HG02571 (cell line): ENCODE data around the gene FAAP100.

Experiments used
- ATAC-seq: cut with Tn5 transposase; IDR thresholded peaks from one replicate; pipeline ENCODE4 v1.9.1; 2021; ENCODE audit warnings: mild to moderate bottlenecking, moderate library complexity; ENCODE audit not compliant: unreplicated experiment

Gene FAAP100

DNA sequence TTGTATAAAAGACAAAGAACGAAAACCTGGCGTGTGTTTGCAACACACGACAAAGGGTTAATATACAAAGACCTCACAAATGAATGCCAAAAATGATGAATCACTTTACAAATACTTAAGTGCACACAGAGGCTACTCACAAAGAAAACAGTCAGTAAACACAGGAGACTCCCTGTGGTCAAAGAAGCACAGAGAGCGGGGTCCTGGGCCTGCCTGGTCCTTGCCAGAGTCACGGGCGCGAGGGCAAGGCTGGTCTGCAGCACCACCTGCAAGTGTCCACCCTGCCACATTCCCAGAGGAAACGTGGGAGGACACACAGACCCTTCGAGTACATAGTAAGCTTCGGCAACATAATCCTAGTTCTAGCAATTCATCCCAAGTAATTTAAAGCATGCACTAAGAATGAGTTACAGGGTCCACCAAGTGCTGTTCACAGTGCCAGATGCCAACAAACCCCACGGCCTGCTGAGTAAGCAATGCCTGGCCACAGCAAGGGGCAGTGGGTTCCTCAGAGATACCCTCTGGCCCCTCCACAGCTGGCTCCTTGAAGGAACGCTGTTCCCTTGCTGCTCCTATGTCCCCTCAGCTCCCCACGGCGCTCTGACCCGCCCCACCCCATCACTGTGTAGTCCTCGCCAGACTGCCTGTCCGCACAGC is 24.6 kb upstream of the FAAP100 start:
- no peak for ATAC-seq

GRCh38 chr17:81575836-81576235 is 23.7 kb upstream of the FAAP100 start:
- no peak for ATAC-seq

- no peak for ATAC-seq
Measured at GRCh38 chr17:81574643-81574956, 22.4 kb upstream of the FAAP100 start.

DNA sequence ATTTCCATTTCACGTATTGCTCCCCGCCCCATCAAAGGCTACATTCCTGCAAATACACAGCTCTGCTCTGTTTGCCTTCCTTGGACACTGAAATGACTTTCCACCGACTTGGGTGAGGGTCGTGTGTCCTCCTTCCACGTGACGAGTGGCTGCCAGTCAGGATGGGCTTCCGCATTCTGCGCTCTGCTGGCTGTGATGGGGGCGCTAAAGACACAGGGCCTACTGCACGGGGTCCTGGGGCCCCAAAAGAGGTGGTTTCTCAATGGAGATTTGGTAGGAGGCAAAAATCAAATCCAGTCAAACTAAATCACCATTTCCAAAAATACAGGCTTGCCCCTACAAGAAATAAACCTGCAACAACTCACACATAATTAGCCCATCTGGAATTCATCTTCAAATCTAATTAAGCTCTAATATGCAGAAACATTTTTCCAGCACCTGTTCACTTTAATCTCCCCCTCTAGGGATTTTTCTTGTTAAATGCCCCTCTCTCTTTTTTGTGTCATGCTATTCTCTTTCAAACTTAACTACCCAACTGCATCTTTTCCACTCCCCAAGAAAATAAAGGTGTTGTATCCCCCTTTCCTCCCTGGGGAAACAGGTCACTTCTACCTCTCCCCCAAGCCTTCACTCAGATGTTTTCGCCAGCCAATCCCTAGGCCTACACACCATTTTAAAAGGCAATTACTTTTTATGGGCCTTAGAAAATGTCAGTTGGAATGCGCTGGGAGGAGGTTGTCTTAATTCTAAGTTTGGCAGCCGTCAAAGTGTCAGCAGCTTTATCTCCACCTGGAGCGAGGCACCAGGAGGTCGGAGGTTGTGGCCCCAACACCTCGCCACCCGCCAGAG is 21.9 kb upstream of the FAAP100 start:
- no peak for ATAC-seq

- ATAC-seq = no peak
Measured at GRCh38 chr17:81572563-81573168, 20.5 kb upstream of the FAAP100 start.

DNA sequence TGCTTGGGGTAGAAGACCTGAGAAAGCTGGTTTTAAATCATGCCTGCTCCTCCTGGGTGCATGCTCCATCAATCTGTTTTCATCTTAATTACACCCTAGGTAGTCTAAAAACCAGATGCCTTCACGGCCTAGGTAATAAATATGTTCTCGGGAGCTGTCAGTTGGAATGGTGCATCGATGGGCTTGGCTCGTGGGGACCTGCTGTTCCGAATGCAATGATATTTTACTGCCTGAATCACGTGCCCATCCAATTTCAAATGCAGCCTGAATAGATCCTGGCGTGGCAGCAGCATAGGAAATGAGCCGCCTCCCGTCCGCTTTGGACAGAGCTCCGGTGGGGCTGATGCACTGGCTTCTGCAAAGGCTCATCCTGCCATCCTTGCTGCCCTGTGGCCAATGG is 18.8 kb upstream of the FAAP100 start:
- ATAC-seq = no peak

- ATAC-seq = no peak
Measured at GRCh38 chr17:81569986-81570514, 17.9 kb upstream of the FAAP100 start.

DNA sequence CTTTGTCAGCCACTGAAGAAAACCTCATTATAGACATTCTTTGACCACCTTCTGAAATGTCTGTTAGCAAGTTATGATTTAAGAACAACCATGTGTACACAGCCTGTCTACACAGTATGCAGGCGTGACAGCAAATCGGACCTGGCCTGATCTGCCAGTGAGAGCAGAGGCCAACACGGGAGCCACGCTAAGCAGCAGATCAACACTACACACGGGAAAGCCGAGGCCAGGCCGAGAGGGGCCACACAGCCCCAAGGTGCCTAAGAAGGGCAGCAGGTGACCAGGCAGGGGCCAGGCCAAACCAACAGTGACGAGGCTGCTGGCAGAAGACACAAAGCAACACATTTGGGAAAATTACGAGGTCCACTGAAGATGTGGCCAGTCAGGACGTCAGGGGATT is 16.3 kb upstream of the FAAP100 start:
- no peak for ATAC-seq

DNA sequence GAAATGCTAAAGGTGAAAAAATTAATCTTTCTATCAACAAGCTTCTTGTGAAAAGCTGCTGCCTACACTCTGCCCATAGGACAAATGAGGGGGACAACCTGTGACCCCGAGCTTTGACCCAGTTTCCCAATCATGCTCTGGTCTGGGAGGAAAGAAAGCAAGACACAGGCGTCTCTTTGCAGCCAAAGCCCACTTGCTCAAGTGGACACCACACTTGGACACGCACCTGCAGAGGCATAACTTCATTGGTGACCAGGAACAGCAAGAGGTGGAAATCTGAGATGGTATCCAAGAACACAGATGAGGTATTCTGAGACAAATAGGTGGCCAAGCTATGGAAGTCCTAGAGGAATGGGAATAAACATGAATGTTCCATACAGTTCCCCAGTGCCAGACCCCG is 15.0 kb upstream of the FAAP100 start:
- no peak for ATAC-seq

- no peak for ATAC-seq
Measured at GRCh38 chr17:81566461-81567126, 14.4 kb upstream of the FAAP100 start.

DNA sequence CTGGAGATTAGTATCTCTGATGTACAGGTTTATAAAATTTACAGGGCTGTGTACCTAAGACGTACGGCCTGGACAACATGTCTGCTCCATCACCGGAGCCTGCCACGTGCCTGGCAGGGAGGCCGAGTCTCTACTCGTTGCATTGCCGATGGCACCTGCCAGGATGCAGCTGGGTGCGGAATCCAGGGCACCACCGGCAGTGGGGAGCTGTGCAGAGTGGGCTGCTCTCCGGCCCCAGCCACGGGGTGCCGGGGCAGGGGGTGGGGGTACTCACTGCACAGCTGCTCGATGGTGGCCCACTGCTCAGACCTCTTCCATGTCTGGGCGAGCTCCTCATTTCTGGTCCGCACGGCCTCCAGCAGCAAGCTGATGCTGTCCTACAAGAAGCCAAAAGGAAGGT is 13.1 kb upstream of the FAAP100 start:
- no peak for ATAC-seq

- ATAC-seq = no peak
Measured at GRCh38 chr17:81564778-81565177, 12.6 kb upstream of the FAAP100 start.

DNA sequence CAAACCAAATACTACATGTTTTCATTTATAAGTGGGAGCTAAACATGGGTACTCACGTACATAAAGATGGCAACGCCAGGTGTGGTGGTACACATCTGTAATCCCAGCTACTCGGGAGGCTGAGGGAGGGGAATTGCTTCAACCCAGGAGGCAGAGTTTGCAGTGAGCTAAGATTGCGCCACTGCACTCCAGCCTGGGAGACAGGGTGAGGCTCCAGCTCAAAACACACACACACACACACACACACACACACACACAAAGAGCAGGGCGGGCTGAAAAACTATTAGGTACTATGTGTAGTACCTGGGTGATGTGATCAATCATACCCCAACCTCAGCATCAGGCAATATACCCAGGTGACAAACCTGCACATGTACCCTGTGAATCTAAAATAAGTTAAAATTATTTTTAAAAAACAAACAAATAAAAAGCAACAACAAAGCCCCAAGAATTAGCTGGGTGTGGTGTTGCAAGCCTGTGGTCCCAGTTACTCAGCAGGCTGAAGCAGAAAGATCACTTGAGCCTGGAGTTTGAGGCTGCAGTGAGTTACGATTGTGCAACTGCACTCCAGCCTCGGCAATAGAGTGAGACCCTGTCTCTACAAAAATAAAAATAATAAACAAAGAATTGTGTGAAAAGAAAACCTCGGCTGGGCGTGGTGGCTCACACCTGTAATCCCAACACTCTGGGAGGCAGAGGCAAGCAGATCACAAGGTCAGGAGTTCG is 11.9 kb upstream of the FAAP100 start:
- no peak for ATAC-seq

- no peak for ATAC-seq
Measured at GRCh38 chr17:81561494-81561885, 9.3 kb upstream of the FAAP100 start.

DNA sequence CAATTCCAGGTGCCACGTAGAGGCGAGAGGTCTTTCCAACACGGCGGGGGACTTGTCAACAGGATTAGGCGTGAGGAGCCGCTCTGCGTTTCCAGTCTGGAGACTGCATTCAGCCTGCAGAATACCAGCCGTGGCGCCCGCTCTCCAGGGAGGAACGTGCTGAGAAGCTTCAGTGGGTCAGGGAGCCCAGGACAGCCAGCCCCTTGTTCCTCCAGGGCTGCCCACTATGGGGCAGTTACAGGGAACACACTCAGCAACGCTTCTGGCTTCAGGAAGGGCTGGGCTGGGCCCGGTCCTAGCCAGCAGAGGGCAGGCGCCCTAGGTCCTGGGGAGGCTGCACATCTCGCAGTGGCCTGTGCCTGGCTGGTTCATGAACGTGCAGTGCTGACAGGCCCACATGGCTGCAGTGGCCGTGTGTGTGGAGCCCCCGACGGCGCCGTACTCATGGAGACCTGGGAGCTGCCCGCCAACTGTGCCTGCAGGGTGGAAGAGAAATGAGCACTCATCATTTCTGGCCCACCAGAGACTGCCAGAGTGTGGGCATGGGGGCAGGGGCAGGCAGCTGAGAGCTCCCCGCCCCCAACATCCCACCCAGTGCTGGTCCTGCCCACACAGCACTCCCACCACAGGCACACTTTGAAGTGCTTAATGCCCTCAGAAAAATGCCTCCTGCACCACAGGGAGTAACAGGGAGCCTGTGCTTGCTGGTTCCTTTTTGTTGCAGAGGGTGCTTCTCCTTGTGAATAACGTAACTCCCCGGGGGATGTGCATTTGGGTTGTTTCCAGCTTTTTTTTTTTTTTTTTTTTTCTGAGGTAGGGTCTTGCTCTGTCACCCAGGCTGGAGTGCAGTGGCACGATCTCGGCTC is 7.0 kb upstream of the FAAP100 start:
- no peak for ATAC-seq

DNA sequence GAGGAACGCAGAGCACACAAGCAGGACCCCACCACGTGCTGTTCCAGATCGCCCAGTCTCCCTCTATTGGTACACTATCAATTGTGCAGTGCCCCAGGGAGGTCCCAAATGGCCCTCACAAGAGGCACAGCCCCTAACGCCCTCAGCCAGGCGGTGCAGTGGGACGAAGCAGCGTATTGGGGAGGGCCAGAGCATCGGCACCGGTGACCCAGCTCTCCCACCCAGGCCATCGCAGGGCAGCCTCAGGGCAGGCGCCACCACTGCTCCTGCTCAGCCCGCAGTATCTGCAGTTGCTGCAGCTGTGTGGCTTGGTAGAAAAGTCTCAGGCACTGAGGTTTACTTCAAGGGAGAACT is 5.9 kb upstream of the FAAP100 start:
- no peak for ATAC-seq

- ATAC-seq = no peak
Measured at GRCh38 chr17:81557276-81558114, 5.3 kb upstream of the FAAP100 start.

DNA sequence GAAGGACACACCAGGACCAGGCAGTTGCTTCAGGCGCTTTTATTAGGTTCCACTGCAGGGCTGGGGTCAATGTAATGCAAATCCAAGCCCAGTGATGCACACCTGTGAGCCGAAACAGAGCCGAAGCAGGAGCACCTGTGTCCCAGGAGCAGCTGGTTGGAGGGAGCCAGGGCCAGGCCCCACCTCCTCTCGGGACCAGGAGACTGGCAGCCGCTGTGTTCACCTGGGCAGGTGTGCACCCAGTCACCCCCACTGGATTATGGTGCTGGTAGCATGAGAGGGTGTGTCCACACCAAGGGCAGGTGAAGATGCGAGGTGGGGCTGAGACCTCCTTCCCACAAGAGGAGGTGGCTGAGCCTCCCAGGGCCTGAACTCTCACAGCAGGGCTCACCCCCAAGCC is 4.7 kb upstream of the FAAP100 start:
- no peak for ATAC-seq

GRCh38 chr17:81556175-81556691 is 4.1 kb upstream of the FAAP100 start:
- ATAC-seq = no peak
